ENCODE measurements around the gene FBN1.

FBN1 gene

DNA sequence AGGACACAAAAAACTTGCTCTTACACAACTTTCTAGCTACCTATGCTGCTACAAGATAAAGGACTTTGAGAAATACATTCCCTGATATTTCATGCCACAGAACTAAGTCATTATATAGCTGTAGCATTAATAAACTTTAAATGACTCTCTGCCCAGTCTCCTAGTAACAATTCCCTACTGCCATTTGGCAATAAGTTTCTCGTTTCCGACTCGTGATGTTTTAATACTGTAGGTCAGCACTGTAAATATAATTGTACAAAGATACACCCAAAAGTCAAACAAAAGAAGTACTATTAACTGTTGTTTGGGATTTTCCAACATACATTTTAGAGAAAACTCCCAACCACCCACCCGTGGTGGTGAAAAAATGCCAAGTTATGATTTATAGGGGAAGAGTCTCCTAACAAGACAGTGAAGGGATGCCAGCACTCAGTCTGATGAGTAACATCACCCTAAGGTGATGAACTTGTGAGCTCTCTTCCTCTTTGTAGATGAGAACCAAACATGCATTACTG, 182.1 kb downstream of the FBN1 start:
- H3K27ac Mint-ChIP-seq, result no peak overlapping the region
- H3K36me3 Mint-ChIP-seq (ENCODE audit: low read depth), result no peaks in the 10 kb centered on the region
- no peaks in the 10 kb centered on the region for H3K9me3 Mint-ChIP-seq

DNA sequence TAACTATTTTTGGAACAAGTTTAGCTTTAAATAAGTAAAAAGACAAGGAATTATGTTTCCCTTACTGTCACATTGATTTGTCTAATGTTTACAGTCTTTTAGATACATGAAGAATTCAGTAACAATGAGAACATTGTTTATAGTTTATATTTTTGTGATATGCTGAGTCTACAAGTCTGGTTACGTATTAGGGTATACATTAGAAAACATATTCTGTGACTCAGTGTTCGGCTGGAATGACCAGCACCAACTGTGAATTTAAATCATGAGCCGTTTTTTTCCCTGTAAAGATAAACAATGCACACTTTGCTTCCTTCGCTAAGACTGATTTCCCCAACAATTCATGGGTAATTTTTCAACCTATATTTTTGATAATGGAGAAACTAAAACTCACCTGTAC, 182.8 kb downstream of the FBN1 start:
- Mint-ChIP-seq H3K4me3 (no peak overlapping the region), H3K27me3 (no peaks in the 10 kb centered on the region), H3K9me3 (no peaks in the 10 kb centered on the region), H3K27ac (no peak overlapping the region), H3K36me3 (ENCODE audit: low read depth) (no peaks in the 10 kb centered on the region), H3K4me1 (ENCODE audit: low read depth) (no peaks in the 10 kb centered on the region)

More for the DNA sequence above, 182.1 kb downstream of the FBN1 start:
- Mint-ChIP-seq H3K4me1 (ENCODE audit: low read depth) (no peaks in the 10 kb centered on the region), H3K27me3 (no peaks in the 10 kb centered on the region), H3K4me3 (no peak overlapping the region)

DNA sequence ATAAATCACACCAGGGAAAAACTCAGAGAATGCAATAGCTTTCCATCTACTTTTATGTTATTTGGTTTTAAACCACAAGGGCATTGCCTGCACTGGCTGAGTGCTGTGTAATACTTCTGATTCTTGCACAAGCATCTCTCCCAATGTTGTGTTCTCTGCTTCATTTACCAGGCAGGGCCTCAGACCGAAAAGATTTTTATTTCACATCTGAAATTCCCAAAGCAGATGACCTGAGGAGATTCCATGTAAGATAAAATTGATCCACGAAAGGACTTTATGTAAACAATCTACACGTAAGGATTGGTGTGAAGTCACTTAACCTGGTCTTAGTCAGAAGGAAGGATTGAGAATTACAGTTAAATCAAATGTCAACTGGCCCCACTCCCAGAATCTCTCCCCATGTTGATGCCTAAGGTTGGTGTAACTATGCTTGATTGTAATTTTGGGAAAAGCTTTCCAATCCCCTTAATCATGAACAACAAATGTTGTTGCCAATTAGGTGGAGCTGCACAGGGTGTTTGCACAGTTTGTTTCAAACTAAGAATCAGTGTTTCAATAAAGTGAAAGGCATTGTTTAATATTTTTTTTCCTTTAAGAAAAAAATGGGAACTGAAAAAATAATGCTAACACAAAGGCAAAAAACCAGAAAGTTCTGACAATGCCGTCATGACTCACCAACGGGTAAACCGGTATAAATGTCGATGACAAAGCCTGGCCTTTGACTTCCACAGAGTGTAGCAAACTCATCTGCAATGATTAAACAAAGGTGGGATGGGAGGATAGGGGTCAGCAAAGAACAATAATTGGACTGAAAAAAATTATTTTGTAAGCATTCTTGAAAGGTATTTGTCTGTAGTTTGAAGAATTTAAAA, 185.7 kb downstream of the FBN1 start:
- H3K9me3 Mint-ChIP-seq, result no peaks in the 10 kb centered on the region
- H3K4me3 Mint-ChIP-seq, result no peak overlapping the region
- H3K4me1 Mint-ChIP-seq (ENCODE audit: low read depth), result no peaks in the 10 kb centered on the region
- H3K36me3 Mint-ChIP-seq (ENCODE audit: low read depth), result no peaks in the 10 kb centered on the region
- no peak overlapping the region for H3K27ac Mint-ChIP-seq
- no peaks in the 10 kb centered on the region for H3K27me3 Mint-ChIP-seq

DNA sequence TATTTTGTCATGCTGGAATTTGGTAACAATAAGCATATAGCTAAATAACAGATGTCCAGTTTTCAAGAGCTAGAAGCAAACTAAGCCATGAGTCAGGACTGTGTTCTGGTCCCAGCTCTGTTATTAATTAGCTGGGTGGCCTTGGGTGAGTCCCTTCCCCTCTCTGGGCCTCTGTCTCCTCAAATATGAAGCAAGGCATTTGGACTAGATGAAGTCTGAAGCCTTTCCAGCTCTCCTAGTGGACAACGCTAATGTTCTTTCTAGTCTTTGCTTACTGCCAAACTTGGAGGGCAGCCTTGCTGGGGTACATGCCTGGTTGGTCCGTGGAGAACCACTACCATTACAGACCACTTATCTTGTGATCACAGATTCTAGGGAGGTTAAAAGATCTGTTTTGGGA, 186.6 kb downstream of the FBN1 start:
- Mint-ChIP-seq H3K9me3 (no peaks in the 10 kb centered on the region), H3K4me3 (no peak overlapping the region), H3K4me1 (ENCODE audit: low read depth) (no peaks in the 10 kb centered on the region), H3K27me3 (no peaks in the 10 kb centered on the region), H3K27ac (no peak overlapping the region), H3K36me3 (ENCODE audit: low read depth) (no peaks in the 10 kb centered on the region)

DNA sequence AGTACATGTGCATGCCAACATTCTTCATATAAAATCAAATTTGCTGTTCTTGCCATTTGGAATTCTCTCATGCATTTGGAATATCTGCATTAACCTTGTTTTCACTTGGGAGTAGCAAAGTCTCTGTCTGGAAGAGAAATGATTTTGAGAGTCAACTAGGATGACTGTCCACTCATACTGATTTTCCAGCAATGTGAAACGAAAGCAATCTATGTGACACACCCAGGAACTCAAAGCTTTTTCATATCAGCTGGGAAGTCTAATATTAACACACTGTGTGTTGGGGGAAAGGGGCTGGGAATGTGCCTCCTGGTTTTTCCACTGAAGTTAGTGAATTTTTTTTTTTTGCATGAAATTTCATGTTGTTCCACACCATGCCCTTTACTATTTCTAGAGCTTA, 189.4 kb downstream of the FBN1 start:
- no peaks in the 10 kb centered on the region for H3K4me1 Mint-ChIP-seq (ENCODE audit: low read depth)
- H3K4me3 Mint-ChIP-seq, result no peak overlapping the region
- no peaks in the 10 kb centered on the region for H3K27me3 Mint-ChIP-seq
- H3K9me3 Mint-ChIP-seq, result no peaks in the 10 kb centered on the region
- H3K27ac Mint-ChIP-seq, result no peak overlapping the region
- no peaks in the 10 kb centered on the region for H3K36me3 Mint-ChIP-seq (ENCODE audit: low read depth)

DNA sequence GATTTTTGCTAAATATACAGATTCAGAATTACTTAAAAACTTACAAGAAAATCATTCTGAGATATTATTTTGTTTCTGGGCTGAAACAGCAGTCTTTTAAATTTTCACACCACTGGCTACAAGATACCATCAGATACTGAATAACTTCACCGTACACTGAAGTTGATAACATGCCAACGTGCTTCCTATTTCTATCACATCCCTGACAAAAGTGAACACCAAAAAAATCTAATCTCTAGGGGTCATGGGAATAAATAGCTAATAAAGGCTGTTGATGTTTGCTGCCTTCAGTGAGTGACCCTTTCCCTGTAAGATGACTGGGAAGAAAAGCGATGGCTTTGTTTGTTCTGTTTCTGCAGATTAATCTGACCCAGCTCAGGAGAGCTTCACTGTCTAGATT, 193.8 kb downstream of the FBN1 start:
- Mint-ChIP-seq H3K27me3 (no peaks in the 10 kb centered on the region), H3K27ac (no peak overlapping the region), H3K36me3 (ENCODE audit: low read depth) (no peaks in the 10 kb centered on the region), H3K9me3 (no peaks in the 10 kb centered on the region), H3K4me3 (no peak overlapping the region), H3K4me1 (ENCODE audit: low read depth) (no peaks in the 10 kb centered on the region)

DNA sequence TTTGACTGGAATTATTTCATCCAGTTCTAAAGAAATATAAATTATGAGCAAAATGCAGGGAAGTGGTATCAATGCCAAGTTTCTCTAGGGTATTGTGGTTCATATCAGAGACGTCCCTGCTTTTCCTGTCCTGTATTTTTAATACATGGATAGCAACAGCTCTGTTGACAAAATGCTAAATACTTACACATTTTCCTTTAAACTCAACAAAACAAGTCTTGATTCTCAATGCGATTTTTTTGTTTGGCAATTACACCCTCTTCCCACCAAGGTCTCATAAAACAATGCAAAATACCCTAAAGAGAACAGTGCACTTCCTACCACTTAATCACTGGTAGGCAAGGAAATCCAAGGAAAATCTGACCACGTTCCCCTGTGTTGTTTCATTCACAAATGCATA, 194.3 kb downstream of the FBN1 start:
- H3K4me3 Mint-ChIP-seq, result no peak overlapping the region
- no peaks in the 10 kb centered on the region for H3K4me1 Mint-ChIP-seq (ENCODE audit: low read depth)
- H3K27me3 Mint-ChIP-seq, result no peaks in the 10 kb centered on the region
- no peaks in the 10 kb centered on the region for H3K9me3 Mint-ChIP-seq
- H3K27ac Mint-ChIP-seq, result no peak overlapping the region
- no peaks in the 10 kb centered on the region for H3K36me3 Mint-ChIP-seq (ENCODE audit: low read depth)

DNA sequence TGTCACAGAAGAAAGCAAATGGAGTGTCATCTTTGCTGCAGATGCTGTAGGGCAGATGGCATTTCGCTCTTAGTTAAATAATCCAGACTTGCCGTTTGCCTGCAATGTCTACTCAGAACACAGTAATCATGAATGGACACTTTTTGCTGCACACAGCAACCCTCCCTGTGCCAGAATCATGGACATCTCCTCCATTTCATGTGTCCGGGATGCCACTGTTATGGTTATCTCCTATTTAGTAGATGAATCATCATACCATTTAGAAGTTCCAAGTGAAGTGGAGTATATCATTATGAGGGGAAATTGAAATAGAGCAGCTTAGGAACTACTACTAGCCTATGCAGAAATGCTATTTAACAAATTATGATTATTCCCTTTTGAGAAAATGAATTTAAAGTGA, 195.8 kb downstream of the FBN1 start:
- Mint-ChIP-seq H3K27me3 (no peaks in the 10 kb centered on the region), H3K4me3 (no peak overlapping the region), H3K4me1 (ENCODE audit: low read depth) (no peaks in the 10 kb centered on the region), H3K9me3 (no peaks in the 10 kb centered on the region), H3K27ac (no peak overlapping the region), H3K36me3 (ENCODE audit: low read depth) (no peaks in the 10 kb centered on the region)

DNA sequence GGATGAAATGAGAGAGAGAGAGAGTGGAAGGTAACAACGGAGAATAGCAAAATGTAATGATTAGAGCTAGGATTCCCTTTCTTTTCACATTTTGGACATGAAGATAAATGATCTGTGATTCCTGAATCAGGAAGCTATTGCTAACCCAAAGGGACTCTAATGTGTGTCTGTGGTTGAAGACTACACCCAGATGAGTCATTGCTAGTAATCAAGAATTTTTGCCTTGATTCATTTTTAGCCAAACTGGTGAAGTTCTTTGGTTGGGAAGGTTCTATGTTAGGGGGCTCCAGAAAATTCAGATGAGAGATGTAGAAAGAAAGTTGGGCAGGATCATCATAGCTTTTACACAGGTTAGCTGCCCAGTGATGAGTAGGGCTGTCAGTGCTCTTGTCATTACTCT, 197.9 kb downstream of the FBN1 start:
- H3K9me3 Mint-ChIP-seq, result no peaks in the 10 kb centered on the region
- H3K27ac Mint-ChIP-seq, result no peak overlapping the region
- no peaks in the 10 kb centered on the region for H3K36me3 Mint-ChIP-seq (ENCODE audit: low read depth)
- peaks cover 3% of the 10 kb centered on the region for H3K27me3 Mint-ChIP-seq
- H3K4me1 Mint-ChIP-seq (ENCODE audit: low read depth), result no peaks in the 10 kb centered on the region
- H3K4me3 Mint-ChIP-seq, result no peak overlapping the region

DNA sequence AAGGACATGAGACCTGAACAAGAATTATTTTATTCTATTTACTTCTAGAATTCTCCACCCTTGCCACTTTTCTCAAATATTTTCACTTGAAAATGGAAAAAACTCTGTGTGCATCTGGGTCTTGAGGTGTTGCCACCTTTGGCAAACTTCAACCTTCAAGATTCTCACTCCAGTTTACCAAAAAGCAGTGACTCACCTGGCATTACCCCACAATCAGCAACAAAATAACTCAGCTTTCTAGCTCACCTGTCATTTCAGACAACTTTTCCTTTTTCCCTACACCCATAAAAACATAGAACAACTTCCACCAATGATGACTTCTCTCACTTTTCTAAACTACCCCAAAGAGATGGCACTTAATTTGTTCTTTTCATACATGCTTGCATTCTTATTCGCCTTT, 198.5 kb downstream of the FBN1 start:
- H3K9me3 Mint-ChIP-seq, result no peaks in the 10 kb centered on the region
- no peaks in the 10 kb centered on the region for H3K36me3 Mint-ChIP-seq (ENCODE audit: low read depth)
- no peaks in the 10 kb centered on the region for H3K4me1 Mint-ChIP-seq (ENCODE audit: low read depth)
- H3K4me3 Mint-ChIP-seq, result no peak overlapping the region
- no peak overlapping the region for H3K27ac Mint-ChIP-seq
- H3K27me3 Mint-ChIP-seq, result peaks cover 3% of the 10 kb centered on the region

DNA sequence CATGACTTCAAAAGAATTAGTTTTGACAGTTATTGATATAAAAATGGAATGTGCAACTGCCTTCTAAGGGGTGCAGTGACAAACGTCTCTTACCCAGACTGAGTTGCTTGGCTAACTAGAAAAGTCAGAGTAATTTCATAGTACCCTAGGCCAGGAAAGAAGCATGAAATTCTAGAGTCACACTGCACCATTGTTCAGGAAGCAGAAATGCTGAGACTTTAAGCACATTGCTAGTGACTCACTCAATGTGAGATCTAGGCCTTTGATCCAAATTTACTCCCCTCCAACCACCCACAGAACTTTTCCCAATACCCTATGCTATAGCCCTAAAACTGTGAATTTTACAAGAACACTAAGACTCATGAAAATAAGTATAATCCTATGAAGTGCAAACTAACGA, 203.5 kb downstream of the FBN1 start:
- Mint-ChIP-seq H3K27ac (no peak overlapping the region), H3K27me3 (peaks cover 3% of the 10 kb centered on the region), H3K36me3 (ENCODE audit: low read depth) (no peaks in the 10 kb centered on the region), H3K4me1 (ENCODE audit: low read depth) (no peaks in the 10 kb centered on the region), H3K4me3 (no peak overlapping the region), H3K9me3 (no peaks in the 10 kb centered on the region)

DNA sequence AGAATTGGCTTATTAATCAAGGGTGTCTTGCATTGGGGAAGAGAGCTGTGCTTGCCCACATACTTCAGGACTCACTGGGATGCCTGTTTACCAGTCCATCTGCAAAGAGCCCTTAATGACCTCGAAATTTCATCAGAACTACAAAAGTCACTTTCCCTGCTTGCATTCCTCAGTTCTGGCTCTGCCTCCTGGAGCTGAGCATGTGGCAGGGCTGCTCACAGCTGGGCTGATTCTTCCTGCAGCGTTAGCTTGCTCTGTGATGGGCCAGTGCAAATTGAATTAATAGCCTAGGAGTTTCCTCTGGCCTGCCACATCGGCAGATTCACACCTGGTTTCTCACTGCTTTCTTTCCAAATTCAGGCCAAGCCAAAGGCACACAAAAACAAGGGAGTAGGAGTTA, 205.4 kb downstream of the FBN1 start:
- Mint-ChIP-seq H3K4me1 (ENCODE audit: low read depth) (no peaks in the 10 kb centered on the region), H3K9me3 (no peaks in the 10 kb centered on the region), H3K4me3 (no peak overlapping the region), H3K36me3 (ENCODE audit: low read depth) (no peaks in the 10 kb centered on the region), H3K27ac (no peak overlapping the region), H3K27me3 (peaks cover 3% of the 10 kb centered on the region)

DNA sequence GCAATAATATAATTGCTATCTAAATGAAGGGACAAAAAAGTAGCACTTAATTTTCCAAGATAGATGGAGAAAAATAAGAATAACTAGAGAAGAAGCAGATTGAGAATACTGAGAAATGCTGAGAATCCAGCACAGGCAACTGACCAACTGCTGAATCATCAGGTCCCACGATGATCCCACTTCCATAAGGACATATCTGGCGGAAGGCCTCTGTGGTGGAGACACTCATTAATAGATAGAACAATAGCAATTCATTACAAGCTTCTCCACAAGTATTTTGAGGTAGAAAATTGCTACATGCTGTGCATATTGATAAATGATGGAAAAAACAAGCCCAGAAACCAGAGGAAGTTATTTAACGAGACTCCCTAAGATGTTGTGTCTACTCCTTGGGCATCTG, 208.3 kb downstream of the FBN1 start:
- Mint-ChIP-seq H3K4me3 (no peak overlapping the region), H3K9me3 (no peaks in the 10 kb centered on the region), H3K4me1 (ENCODE audit: low read depth) (peaks cover 10% of the 10 kb centered on the region), H3K36me3 (ENCODE audit: low read depth) (no peaks in the 10 kb centered on the region), H3K27ac (no peak overlapping the region), H3K27me3 (no peaks in the 10 kb centered on the region)

DNA sequence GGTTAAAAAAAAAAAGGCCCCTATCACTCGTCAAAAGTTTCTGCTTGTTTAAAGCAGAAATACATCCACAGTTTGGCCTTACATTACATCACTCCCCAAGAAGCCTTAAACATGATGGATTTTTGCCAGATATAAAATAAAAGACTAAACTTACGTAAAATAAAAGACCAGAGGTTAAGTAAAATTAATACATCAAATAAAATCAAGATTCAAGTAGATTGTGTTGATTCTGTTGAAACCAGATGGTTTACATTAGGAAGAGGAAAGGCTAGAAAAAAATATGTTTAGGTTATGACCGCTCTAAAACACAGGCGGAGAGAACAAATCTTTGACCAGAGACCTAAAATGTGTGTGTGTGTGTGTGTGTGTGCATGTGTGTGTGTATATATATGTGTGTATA, 210.2 kb downstream of the FBN1 start:
- no peaks in the 10 kb centered on the region for H3K27me3 Mint-ChIP-seq
- no peak overlapping the region for H3K4me3 Mint-ChIP-seq
- no peak overlapping the region for H3K27ac Mint-ChIP-seq
- no peaks in the 10 kb centered on the region for H3K36me3 Mint-ChIP-seq (ENCODE audit: low read depth)
- no peaks in the 10 kb centered on the region for H3K9me3 Mint-ChIP-seq
- H3K4me1 Mint-ChIP-seq (ENCODE audit: low read depth), result peaks cover 10% of the 10 kb centered on the region

DNA sequence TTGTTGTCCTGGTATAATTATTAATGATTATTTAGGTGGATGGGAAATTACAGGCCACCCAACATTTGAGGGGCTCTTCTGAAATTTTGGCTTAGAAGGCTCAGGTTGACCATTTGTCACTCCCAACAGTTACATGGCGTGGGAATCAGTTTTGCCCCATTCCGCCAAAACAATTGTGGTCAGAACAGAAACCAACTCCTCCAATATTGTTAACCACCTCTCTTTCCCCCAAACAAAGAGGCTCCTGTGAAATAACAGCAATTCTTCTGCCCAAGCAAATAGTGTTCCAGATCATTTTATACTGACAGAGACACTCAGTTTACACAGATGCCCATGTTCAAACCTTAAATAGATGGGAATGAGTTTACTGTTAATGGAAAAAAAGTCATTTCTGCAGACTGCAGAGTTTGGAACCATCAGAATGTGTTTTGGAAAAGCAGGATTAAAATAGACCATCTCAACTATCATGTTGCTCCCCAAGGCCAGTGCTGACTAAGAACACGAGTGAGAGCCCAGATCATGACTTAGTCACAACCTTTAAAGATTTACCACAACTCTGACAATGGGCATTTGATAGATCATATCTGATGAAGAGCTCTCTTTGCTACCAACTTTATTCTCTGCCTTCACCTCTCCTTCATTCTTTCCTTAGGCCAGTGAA, 212.2 kb downstream of the FBN1 start:
- Mint-ChIP-seq H3K27me3 (no peaks in the 10 kb centered on the region), H3K9me3 (no peaks in the 10 kb centered on the region), H3K36me3 (ENCODE audit: low read depth) (no peaks in the 10 kb centered on the region), H3K27ac (peak overlapping the region; percentile 6), H3K4me1 (ENCODE audit: low read depth) (peaks cover 10% of the 10 kb centered on the region), H3K4me3 (no peak overlapping the region)
